DND-41 (cell line): Measurements from ENCODE around the gene MED13.

Experiments used
- CTCF ChIP-seq: IDR thresholded peaks from 2 replicates; pipeline ENCODE4 v1.5.1; 2012; ENCODE audit warnings: borderline replicate concordance, low read length, moderate library complexity, mild to moderate bottlenecking; ENCODE audit not compliant: poor library complexity, severe bottlenecking; ENCODE audit errors: extremely low read depth
- EZH2 ChIP-seq: IDR thresholded peaks from 3 replicates; pipeline ENCODE4 v1.6.1; 2012; ENCODE audit warnings: borderline replicate concordance, low read depth, mild to moderate bottlenecking, moderate library complexity, low read length, inconsistent platforms; ENCODE audit not compliant: severe bottlenecking

DNA sequence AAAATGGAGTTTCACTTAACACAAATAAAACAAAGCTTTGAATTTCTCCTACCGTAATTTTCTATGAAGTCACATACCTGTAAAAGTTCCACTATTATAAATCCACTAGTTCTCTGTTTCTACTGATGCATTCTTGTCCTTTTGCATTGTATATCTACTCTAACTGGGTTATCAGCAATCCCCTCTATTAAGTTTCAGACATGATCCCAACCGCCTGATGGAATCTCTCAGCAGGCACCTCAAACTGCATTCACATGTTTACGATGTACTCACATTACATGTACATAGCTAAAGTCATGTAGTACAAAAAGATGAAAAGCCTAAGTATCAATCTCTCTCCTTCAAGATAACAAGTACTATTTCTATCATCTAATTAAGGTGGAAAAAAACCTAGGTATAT lies 64.9 kb downstream of the MED13 start:
- TF ChIP-seq CTCF (no peak), EZH2 (no peak)
